Neural progenitor cell (in vitro differentiated cells): ENCODE results near the gene COMMD1.

Source experiments
- EZH2 ChIP-seq: fragments of 200-600 bp; sonication (generic); IDR thresholded peaks from 2 replicates; pipeline ENCODE4 v1.6.1; 2017; ENCODE audit warnings: antibody characterized with exemption, mild to moderate bottlenecking, moderate library complexity
- EZH2phosphoT487 ChIP-seq: fragments of 200-600 bp; sonication (generic); IDR thresholded peaks from 2 replicates; pipeline ENCODE4 v1.6.1; 2017; ENCODE audit warnings: antibody characterized with exemption
- TF ChIP-seq, protein P1 (sequence below): fragments of 200-600 bp; sonication (generic); IDR thresholded peaks from 2 replicates; pipeline ENCODE4 v1.5.1; 2017; ENCODE audit warnings: antibody characterized with exemption, mild to moderate bottlenecking

DNA sequence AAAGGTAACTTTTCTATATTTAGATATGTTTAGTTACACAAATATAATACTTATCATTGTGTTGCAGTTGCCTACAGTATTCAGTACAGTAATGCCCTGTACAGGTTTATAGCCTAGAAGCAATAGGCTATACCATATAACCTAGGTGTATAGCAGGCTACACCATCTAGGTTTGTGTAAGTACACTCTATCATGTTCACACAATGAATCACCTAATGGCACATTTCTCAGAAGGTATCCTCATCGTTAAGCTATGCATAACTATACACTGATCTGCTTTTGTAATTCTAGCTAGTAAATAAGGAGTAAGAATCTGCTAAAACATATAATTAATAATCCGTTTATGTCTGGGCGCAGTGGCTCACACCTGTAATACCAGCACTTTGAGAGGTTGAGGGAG is 102.1 kb downstream of the COMMD1 start:
- TF ChIP-seq, protein P1, sequence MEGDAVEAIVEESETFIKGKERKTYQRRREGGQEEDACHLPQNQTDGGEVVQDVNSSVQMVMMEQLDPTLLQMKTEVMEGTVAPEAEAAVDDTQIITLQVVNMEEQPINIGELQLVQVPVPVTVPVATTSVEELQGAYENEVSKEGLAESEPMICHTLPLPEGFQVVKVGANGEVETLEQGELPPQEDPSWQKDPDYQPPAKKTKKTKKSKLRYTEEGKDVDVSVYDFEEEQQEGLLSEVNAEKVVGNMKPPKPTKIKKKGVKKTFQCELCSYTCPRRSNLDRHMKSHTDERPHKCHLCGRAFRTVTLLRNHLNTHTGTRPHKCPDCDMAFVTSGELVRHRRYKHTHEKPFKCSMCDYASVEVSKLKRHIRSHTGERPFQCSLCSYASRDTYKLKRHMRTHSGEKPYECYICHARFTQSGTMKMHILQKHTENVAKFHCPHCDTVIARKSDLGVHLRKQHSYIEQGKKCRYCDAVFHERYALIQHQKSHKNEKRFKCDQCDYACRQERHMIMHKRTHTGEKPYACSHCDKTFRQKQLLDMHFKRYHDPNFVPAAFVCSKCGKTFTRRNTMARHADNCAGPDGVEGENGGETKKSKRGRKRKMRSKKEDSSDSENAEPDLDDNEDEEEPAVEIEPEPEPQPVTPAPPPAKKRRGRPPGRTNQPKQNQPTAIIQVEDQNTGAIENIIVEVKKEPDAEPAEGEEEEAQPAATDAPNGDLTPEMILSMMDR: no peak
- no peak for TF ChIP-seq EZH2
- TF ChIP-seq EZH2phosphoT487: no peak
